Measurements from ENCODE around the gene OPN1SW.

GRCh38 chr7:128788446-128789412 lies 13.1 kb upstream of the OPN1SW start:
- no peak for TF ChIP-seq CTCF (IDR thresholded peaks at IDR 0.05)
- TF ChIP-seq POLR2A (IDR thresholded peaks at IDR 0.05), result no peak
- TF ChIP-seq POLR2AphosphoS5 (IDR thresholded peaks at IDR 0.05), result no peak

All from transverse colon (tissue), 4 donors.